ENCODE data around the gene DNAJC8.

DNAJC8 gene

GRCh38 chr1:28256197-28256827 is 23.5 kb upstream of the DNAJC8 start:
- H2AFZ ChIP-seq: no peak overlapping the region
- no peak overlapping the region for H3K27ac ChIP-seq
- H3K4me1 ChIP-seq: no peaks in the 10 kb centered on the region
- peaks cover 4% of the 10 kb centered on the region for H3K79me2 ChIP-seq
- no peak overlapping the region for H3K4me2 ChIP-seq (ENCODE audit: low read length)
- no peak overlapping the region for H3K9ac ChIP-seq
- H3K9me3 ChIP-seq (ENCODE audit: control insufficient read depth, low read length): no peaks in the 10 kb centered on the region
- no peaks in the 10 kb centered on the region for H3K36me3 ChIP-seq (ENCODE audit: control insufficient read depth, insufficient read depth, low read length)
- H3K27me3 ChIP-seq (ENCODE audit: control insufficient read depth, insufficient read depth, low read length): no peaks in the 10 kb centered on the region
- TF ChIP-seq CTCF (IDR thresholded peaks at IDR 0.05): no peak
- no peak overlapping the region for H3K4me3 ChIP-seq (ENCODE audit: low read depth, low read length)

GRCh38 chr1:28249866-28250295 is 17.1 kb upstream of the DNAJC8 start:
- no peak overlapping the region for H3K4me2 ChIP-seq (ENCODE audit: low read length)
- H2AFZ ChIP-seq: no peak overlapping the region
- no peaks in the 10 kb centered on the region for H3K36me3 ChIP-seq (ENCODE audit: control insufficient read depth, insufficient read depth, low read length)
- no peak overlapping the region for H3K27ac ChIP-seq
- H3K9me3 ChIP-seq (ENCODE audit: control insufficient read depth, low read length): no peaks in the 10 kb centered on the region
- no peaks in the 10 kb centered on the region for H3K27me3 ChIP-seq (ENCODE audit: control insufficient read depth, insufficient read depth, low read length)
- TF ChIP-seq CTCF (IDR thresholded peaks at IDR 0.05): no peak
- no peak overlapping the region for H3K4me3 ChIP-seq (ENCODE audit: low read depth, low read length)
- H3K4me1 ChIP-seq: peaks cover 10% of the 10 kb centered on the region
- no peaks in the 10 kb centered on the region for H3K79me2 ChIP-seq
- H3K9ac ChIP-seq: no peak overlapping the region

GRCh38 chr1:28249013-28249865 is 16.4 kb upstream of the DNAJC8 start:
- Histone ChIP-seq H3K4me2 (ENCODE audit: low read length) (peak overlapping the region; percentile 52), H3K79me2 (no peaks in the 10 kb centered on the region), H3K9me3 (ENCODE audit: control insufficient read depth, low read length) (no peaks in the 10 kb centered on the region), H3K9ac (no peak overlapping the region), H3K27me3 (ENCODE audit: control insufficient read depth, insufficient read depth, low read length) (no peaks in the 10 kb centered on the region), H2AFZ (peak overlapping the region; percentile 87), H3K4me3 (ENCODE audit: low read depth, low read length) (peak overlapping the region; percentile 7), H3K36me3 (ENCODE audit: control insufficient read depth, insufficient read depth, low read length) (no peaks in the 10 kb centered on the region), H3K4me1 (peaks cover 10% of the 10 kb centered on the region), H3K27ac (peak overlapping the region; percentile 32)
- no peak for TF ChIP-seq CTCF (IDR thresholded peaks at IDR 0.05)

- Histone ChIP-seq H3K4me3 (ENCODE audit: low read depth, low read length) (peak overlapping the region; percentile 7), H3K4me2 (ENCODE audit: low read length) (peak overlapping the region; percentile 52), H2AFZ (peak overlapping the region; percentile 87), H3K4me1 (peaks cover 10% of the 10 kb centered on the region), H3K79me2 (no peaks in the 10 kb centered on the region), H3K36me3 (ENCODE audit: control insufficient read depth, insufficient read depth, low read length) (no peaks in the 10 kb centered on the region), H3K9me3 (ENCODE audit: control insufficient read depth, low read length) (no peaks in the 10 kb centered on the region), H3K27ac (peak overlapping the region; percentile 62), H3K27me3 (ENCODE audit: control insufficient read depth, insufficient read depth, low read length) (no peaks in the 10 kb centered on the region), H3K9ac (no peak overlapping the region)
- peak; percentile 81 for TF ChIP-seq CTCF (IDR thresholded peaks at IDR 0.05)
Observed at GRCh38 chr1:28248273-28249012, 15.6 kb upstream of the DNAJC8 start.

Measured in parathyroid adenoma (tissue), 2 donors.